Muscle of leg (tissue), 11 donors: ENCODE results near the gene DKKL1. TPM values are rescaled to one million over a fixed set of nuclear protein-coding genes. Genes with fewer than 3 reads are reported as not detected.

Source experiments
- DNase-seq: peaks from one replicate; pipeline ENCODE4 v3.0.0; 2013
- H3K27ac ChIP-seq: one replicate; pipeline ENCODE4 v1.5.1; 2013; ENCODE audit warnings: mild to moderate bottlenecking, low read length, control low read depth
- H3K27me3 ChIP-seq: one replicate; pipeline ENCODE4 v1.6.1; 2013; ENCODE audit warnings: low read length; ENCODE audit not compliant: control insufficient read depth, insufficient read depth
- H3K36me3 ChIP-seq: one replicate; pipeline ENCODE4 v1.6.1; 2013; ENCODE audit warnings: low read length; ENCODE audit not compliant: control insufficient read depth, insufficient read depth
- H3K4me1 ChIP-seq: one replicate; pipeline ENCODE4 v1.6.1; 2013; ENCODE audit warnings: low read length; ENCODE audit not compliant: control insufficient read depth, insufficient read depth
- H3K4me3 ChIP-seq: one replicate; pipeline ENCODE4 v1.5.1; 2013; ENCODE audit warnings: low read length, control low read depth
- H3K9me3 ChIP-seq: replicated peaks from 2 replicates; pipeline ENCODE4 v1.6.1; 2013; ENCODE audit warnings: low read depth, low read length; ENCODE audit not compliant: control insufficient read depth
- WGBS: methylation state at CpG from one replicate; pipeline ENCODE4 v1.1.5; 2013; ENCODE audit warnings: missing lambda C conversion rate; ENCODE audit not compliant: insufficient coverage; 5-methylcytosine and 5-hydroxymethylcytosine counted together
- polyA plus RNA-seq, 8 donors: library from polyadenylated mRNA; unstranded; fragments of 120-200 nt; gene quantifications; one replicate each; pipeline versions ENCODE4 v1.2.1 to v1.2.3, GENCODE V29; 2013; ENCODE audit warnings: inconsistent platforms in 1 of 8, low replicate concordance in 1 of 8; ENCODE audit not compliant: insufficient read length in 8 of 8, insufficient read depth in 1 of 8
- total RNA-seq: library from RNA; stranded (reverse); fragments of 120-200 nt; gene quantifications from one replicate; pipeline ENCODE4 v1.2.4, GENCODE V29; 2013

Gene DKKL1
- total and polyA plus RNA-seq, 9 donors = 1.4 to 4.0 (median 3.0) TPM

DNA sequence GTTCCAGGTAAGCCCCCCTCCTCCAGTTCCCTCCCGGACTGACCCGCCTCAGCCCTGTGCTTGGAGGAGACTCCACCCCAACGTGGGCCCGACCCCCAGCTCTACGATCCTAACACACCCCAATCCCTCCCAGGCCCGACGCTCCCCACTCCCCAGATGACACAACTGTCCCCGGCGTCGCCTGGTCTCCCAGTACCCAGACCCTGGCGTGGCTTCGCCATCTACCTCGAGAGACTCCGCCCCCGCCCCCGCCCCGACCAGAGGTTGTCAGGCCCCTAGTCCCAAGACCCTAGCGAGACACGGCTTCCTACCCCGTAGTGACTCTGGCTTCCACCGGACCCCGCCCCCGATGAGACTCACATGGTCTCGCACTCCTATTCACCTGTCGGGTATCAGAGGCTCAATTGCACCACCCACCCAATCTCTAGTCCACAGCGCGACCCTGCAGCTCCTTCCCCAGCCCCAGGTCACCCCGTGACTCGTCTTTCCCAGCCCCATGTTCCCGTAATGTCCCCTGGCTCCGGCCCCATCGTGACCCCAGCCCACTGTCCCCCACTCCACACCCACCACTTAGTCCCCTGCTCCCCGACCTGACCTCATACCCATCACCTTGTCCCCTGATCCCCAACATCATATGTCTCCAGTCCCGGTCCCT lies 25.5 kb upstream of the DKKL1 start:
- Histone ChIP-seq H3K4me1 (peaks cover 26% of the 10 kb centered on the region), H3K9me3 (no peaks in the 10 kb centered on the region), H3K27me3 (peaks cover 21% of the 10 kb centered on the region), H3K27ac (no peak overlapping the region), H3K4me3 (no peak overlapping the region), H3K36me3 (peaks cover 30% of the 10 kb centered on the region)
- peak; percentile 25 for DNase-seq
- WGBS = 13% methylated on average over 34 of the region's 34 CpGs

GRCh38 chr19:49338691-49339300 lies 24.9 kb upstream of the DKKL1 start:
- H3K9me3 ChIP-seq = no peaks in the 10 kb centered on the region
- DNase-seq = peak; percentile 62
- peaks cover 34% of the 10 kb centered on the region for H3K36me3 ChIP-seq
- H3K27me3 ChIP-seq = peaks cover 21% of the 10 kb centered on the region
- H3K4me3 ChIP-seq = peak overlapping the region; percentile 27
- H3K4me1 ChIP-seq = peaks cover 26% of the 10 kb centered on the region
- no peak overlapping the region for H3K27ac ChIP-seq
- WGBS = 7% methylated on average over 26 of the region's 30 CpGs

DNA sequence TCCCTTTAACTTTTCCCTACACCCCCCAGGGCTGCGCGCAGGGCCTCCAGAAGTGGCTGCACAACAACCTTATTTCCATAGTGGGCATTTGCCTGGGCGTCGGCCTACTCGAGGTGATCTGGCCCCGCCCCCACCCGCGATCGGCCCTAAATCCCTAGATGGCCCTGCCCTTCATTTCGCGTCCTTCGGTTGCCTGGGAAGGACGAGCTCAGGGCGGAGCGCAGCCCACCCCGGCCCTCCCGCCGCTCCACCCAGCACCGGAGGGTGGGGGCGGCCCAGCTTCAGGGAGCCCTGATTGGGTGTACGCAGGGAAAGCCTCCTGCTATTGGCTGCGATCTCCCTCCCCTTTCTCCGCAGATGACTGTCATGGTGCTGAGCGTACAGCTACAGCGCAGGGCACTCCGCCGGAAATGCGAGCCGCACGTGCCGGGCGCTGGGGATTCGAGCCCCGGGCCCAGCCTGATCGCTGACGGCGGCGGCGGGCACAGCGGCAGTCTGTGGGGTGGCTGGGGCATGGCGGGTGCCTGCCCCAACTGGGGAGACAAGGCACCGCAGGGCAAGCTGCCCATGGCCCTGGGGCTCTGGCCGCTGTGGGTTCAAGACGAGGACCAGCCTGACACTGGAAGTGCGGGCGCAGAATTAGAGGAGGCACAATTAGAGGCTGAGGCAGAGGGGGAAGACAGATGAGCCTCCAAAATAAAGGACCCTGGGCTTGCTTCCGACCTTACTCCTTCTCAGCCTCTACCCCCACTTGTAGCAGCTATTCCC lies 24.2 kb upstream of the DKKL1 start:
- WGBS = 9% methylated on average over 44 of the region's 47 CpGs
- Histone ChIP-seq H3K9me3 (no peaks in the 10 kb centered on the region), H3K27ac (peak overlapping the region; percentile 67), H3K4me1 (peaks cover 26% of the 10 kb centered on the region), H3K36me3 (peaks cover 41% of the 10 kb centered on the region), H3K4me3 (peak overlapping the region; percentile 27), H3K27me3 (peaks cover 21% of the 10 kb centered on the region)
- DNase-seq = peak; percentile 97

DNA sequence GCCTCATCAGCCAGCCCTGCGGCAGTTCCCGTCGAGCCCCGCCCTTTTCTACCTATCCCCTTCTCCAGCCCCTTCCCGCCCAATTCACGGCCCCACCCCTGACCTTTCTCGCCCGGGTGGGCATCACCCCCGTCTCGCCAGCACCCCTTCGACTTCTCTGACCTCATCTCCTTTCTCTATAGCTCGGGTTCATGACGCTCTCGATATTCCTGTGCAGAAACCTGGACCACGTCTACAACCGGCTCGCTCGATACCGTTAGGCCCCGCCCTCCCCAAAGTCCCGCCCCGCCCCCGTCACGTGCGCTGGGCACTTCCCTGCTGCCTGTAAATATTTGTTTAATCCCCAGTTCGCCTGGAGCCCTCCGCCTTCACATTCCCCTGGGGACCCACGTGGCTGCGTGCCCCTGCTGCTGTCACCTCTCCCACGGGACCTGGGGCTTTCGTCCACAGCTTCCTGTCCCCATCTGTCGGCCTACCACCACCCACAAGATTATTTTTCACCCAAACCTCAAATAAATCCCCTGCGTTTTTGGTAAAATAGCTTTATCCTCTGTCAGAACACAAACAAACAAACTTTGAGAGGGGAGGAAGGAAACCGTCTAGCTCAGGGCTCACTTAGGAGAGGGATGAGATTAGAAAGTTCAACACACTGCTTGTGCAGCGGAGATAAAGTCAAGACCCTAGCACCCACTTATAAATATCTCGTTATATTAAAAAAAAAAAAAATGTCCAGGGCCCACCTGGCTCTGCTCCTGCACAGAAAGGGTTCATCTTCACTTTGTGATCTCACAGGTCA lies 23.4 kb upstream of the DKKL1 start:
- peak; percentile 60 for DNase-seq
- no peaks in the 10 kb centered on the region for H3K9me3 ChIP-seq
- H3K27ac ChIP-seq = peak overlapping the region; percentile 67
- WGBS = 7% methylated on average over 32 of the region's 36 CpGs
- H3K4me3 ChIP-seq = no peak overlapping the region
- peaks cover 48% of the 10 kb centered on the region for H3K36me3 ChIP-seq
- H3K4me1 ChIP-seq = peaks cover 26% of the 10 kb centered on the region
- H3K27me3 ChIP-seq = peaks cover 21% of the 10 kb centered on the region

DNA sequence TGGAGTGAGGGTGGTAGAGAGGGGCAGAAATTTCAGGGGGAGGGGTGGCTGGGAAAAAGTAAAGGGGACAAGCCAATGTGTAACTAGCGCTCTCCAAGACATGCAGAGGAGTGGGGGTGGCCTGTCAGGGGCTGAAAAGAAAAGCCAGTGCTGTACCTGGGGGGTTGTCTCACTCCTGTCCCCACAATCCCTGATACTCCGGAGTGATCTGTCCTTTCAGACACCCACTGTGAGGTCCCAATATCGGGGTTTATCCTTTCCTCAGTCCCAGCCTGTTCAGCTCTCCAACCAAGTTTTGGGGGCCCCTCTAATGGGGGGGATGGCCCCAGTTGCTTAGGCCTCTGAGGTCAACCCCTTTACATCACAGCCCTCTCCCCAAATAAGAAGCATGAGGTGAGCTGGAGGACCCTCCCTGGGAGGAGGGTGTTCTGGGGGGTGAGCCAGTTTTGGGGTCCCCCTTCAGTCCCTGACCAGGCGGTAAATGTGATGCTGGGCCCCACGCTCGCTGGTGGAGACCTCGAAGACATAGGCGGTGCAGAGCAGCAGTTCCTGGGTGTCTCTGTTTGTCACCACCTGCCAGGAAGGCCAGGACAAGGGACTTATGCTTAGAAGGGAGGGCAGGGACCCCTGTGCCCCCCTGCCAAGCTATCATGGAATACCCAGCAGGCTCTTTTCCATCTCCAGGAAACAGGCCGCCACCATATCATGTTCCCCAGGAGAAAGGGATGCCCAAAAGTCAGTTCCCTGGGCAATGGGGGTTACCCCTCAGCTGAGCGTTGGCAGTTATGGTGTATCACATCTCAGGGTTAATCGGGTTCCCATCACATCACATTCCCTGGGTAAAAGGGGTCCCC lies 22.6 kb upstream of the DKKL1 start:
- H3K4me3 ChIP-seq = no peak overlapping the region
- H3K4me1 ChIP-seq = peaks cover 26% of the 10 kb centered on the region
- WGBS = 91% methylated on average over 7 of the region's 11 CpGs
- H3K36me3 ChIP-seq = peaks cover 53% of the 10 kb centered on the region
- no peak for DNase-seq
- H3K27ac ChIP-seq = no peak overlapping the region
- peaks cover 21% of the 10 kb centered on the region for H3K27me3 ChIP-seq
- no peaks in the 10 kb centered on the region for H3K9me3 ChIP-seq

- Histone ChIP-seq H3K4me3 (no peak overlapping the region), H3K4me1 (peaks cover 26% of the 10 kb centered on the region), H3K27ac (no peak overlapping the region), H3K9me3 (no peaks in the 10 kb centered on the region), H3K27me3 (peaks cover 21% of the 10 kb centered on the region), H3K36me3 (peaks cover 63% of the 10 kb centered on the region)
- WGBS = 91% methylated on average over 7 of the region's 11 CpGs
- DNase-seq = no peak
Measured at GRCh38 chr19:49342291-49342721, 21.4 kb upstream of the DKKL1 start.

GRCh38 chr19:49343123-49343522 lies 20.6 kb upstream of the DKKL1 start:
- no peaks in the 10 kb centered on the region for H3K9me3 ChIP-seq
- no peak overlapping the region for H3K4me3 ChIP-seq
- H3K4me1 ChIP-seq = peaks cover 26% of the 10 kb centered on the region
- no CpG with 5 or more reads among the region's 7 CpGs for WGBS
- no peak overlapping the region for H3K27ac ChIP-seq
- H3K36me3 ChIP-seq = peaks cover 71% of the 10 kb centered on the region
- no peak for DNase-seq
- H3K27me3 ChIP-seq = peaks cover 16% of the 10 kb centered on the region

GRCh38 chr19:49344505-49345423 lies 18.9 kb upstream of the DKKL1 start:
- Histone ChIP-seq H3K27me3 (peaks cover 2% of the 10 kb centered on the region), H3K4me3 (no peak overlapping the region), H3K4me1 (peaks cover 10% of the 10 kb centered on the region), H3K9me3 (no peaks in the 10 kb centered on the region), H3K36me3 (peaks cover 85% of the 10 kb centered on the region), H3K27ac (no peak overlapping the region)
- 87% methylated on average over 11 of the region's 11 CpGs for WGBS
- DNase-seq = no peak
